Pancreas (tissue), 10 donors: ENCODE data around the gene CD300LB. TPM values are rescaled to one million over a fixed set of nuclear protein-coding genes. Genes with fewer than 3 reads are reported as not detected.
A peak's percentile ranks its signal among the peaks of the same experiment; 100 is the strongest.

Experiments
- ATAC-seq, 4 donors: fragments of 200-7000 bp; cut with Tn5 transposase; one replicate each; pipeline versions ENCODE4 v1.8.0 to v1.9.1; 2020; ENCODE audit warnings: mild to moderate bottlenecking in 4 of 4, moderate library complexity in 4 of 4
- DNase-seq, 6 donors: peaks; one replicate each; pipeline ENCODE4 v3.0.0-alpha.2; 2020
- FAIRE-seq: peaks from 2 replicates; lab custom pipeline; 2012; peaks lifted over from hg19 to GRCh38; lab: Jason Lieb, UNC
- H3K27ac ChIP-seq, 4 donors: fragments of 200-600 bp; sonication (generic); 1 replicate in 3 of 4; 2 replicates in 1 of 4; pipeline versions ENCODE4 v1.5.0 to v1.8.0; 2020
- H3K27me3 ChIP-seq, 4 donors: fragments of 200-600 bp; one replicate each; pipeline ENCODE4 v1.8.0; 2021
- H3K36me3 ChIP-seq, 3 donors: fragments of 200-600 bp; sonication (generic) in 1 of 3; one replicate each; pipeline versions ENCODE4 v1.5.0 to v1.8.0; 2020 to 2021
- H3K4me1 ChIP-seq, 3 donors: fragments of 200-600 bp; one replicate each; pipeline ENCODE4 v1.8.0; 2021
- H3K4me3 ChIP-seq, 4 donors: fragments of 200-600 bp; sonication (generic) in 2 of 4; one replicate each; pipeline versions ENCODE4 v1.5.0 to v1.8.0; 2020 to 2021
- H3K9me3 ChIP-seq, 4 donors: fragments of 200-600 bp; one replicate each; pipeline ENCODE4 v1.8.0; 2021
- CTCF ChIP-seq, 4 donors: fragments of 200-600 bp; sonication (generic) in 3 of 4; IDR thresholded peaks; one replicate each; pipeline versions ENCODE4 v1.5.0 to v1.8.0; 2021; ENCODE audit warnings: antibody characterized with exemption in 4 of 4
- WGBS, 2 donors: extraction: QIAGEN DNeasy Blood & Tissue Kit; methylation state at CpG; one replicate each; pipeline ENCODE4 v1.1.7; 2013; 5-methylcytosine and 5-hydroxymethylcytosine counted together
- intact Hi-C, 3 donors: fragments of 100-400 bp; cut with DNase I; formaldehyde crosslinking; loops; one replicate each; pipeline versions ENCODE4 v1.11.1 to v1.14.2; 2022
- polyA plus RNA-seq, 2 donors: library from polyadenylated mRNA; stranded (reverse); fragments of 200-250 nt; gene quantifications; one replicate each; pipeline ENCODE4 v1.2.3, GENCODE V29; 2013
- total RNA-seq, 6 donors: library from RNA; stranded (reverse); fragmentation: NEBNext Ultra II Directional in 4 of 6; extraction: Animal tissue kit (Norgen Biotek cat#: 25700) in 4 of 6; gene quantifications; one replicate each; pipeline versions ENCODE4 v1.2.1 to v1.2.4, GENCODE V29; 2021 to 2023
- donor health status: healthy with polysubstance abuse.
- donor health status: DM: no; HTN: no; CAD: no; lungs with moderate emphysema.
- donor health status: DM: no; HTN: no; CAD: no.
- donor health status: control.
- donor health status: control.
- donor health status: Bipolar disorder and iron deficiency.
- donor health status: DM: yes; HTN: yes; CAD: no.
- donor health status: DM: no; HTN: no; CAD: no.
- donor health status: DM: no; HTN: no; CAD: no.
- donor health status: DM: yes; HTN: yes; CAD: no.

CD300LB gene
- total and polyA plus RNA-seq, 8 donors, result 0.08 to 0.52 (median 0.14) TPM; not detected in 3

- FAIRE-seq (no peak), ATAC-seq (no peak), DNase-seq (peak in 1 of 6 donors; percentile 34)
- Histone ChIP-seq H3K4me3 (no peak overlapping the region), H3K27ac (no peak overlapping the region), H3K27me3 (no peaks in the 10 kb centered on the region), H3K36me3 (no peaks in the 10 kb centered on the region), H3K4me1 (no peaks in the 10 kb centered on the region), H3K9me3 (no peaks in the 10 kb centered on the region)
- intact Hi-C loops, result no loop called here
- no peak for TF ChIP-seq CTCF (IDR thresholded peaks at IDR 0.05)
- 63 to 76% methylated on average over 17 of the region's 17 CpGs for WGBS, 2 donors
Observed at GRCh38 chr17:74542727-74543383, 11.6 kb upstream of the CD300LB start.

- 57 to 65% methylated on average over 5 of the region's 5 CpGs for WGBS, 2 donors
- FAIRE-seq (no peak), ATAC-seq (no peak), DNase-seq (peak in 1 of 6 donors; percentile 47)
- intact Hi-C loops, result no loop called here
- Histone ChIP-seq H3K36me3 (no peaks in the 10 kb centered on the region), H3K27me3 (no peaks in the 10 kb centered on the region), H3K27ac (no peak overlapping the region), H3K9me3 (no peaks in the 10 kb centered on the region), H3K4me3 (no peak overlapping the region), H3K4me1 (no peaks in the 10 kb centered on the region)
- TF ChIP-seq CTCF (IDR thresholded peaks at IDR 0.05), result no peak
Observed at GRCh38 chr17:74542166-74542565, 10.9 kb upstream of the CD300LB start.

GRCh38 chr17:74541176-74542111, 10.2 kb upstream of the CD300LB start:
- FAIRE-seq, result no peak

GRCh38 chr17:74539281-74539820, 8.1 kb upstream of the CD300LB start:
- intact Hi-C loops, result no loop called here
- H3K36me3 ChIP-seq, result no peaks in the 10 kb centered on the region
- H3K4me3 ChIP-seq, result no peak overlapping the region
- no peak overlapping the region for H3K27ac ChIP-seq
- no peaks in the 10 kb centered on the region for H3K4me1 ChIP-seq
- H3K9me3 ChIP-seq, result no peaks in the 10 kb centered on the region
- ATAC-seq (no peak), DNase-seq (peak in 1 of 6 donors; percentile 49), FAIRE-seq (no peak)
- WGBS, 2 donors, result 41 to 57% methylated on average over 10 of the region's 10 CpGs
- no peak for TF ChIP-seq CTCF (IDR thresholded peaks at IDR 0.05)
- peaks cover 0 to 6% (median 0%) of the 10 kb centered on the region in 4 donors for H3K27me3 ChIP-seq

More at GRCh38 chr17:74541176-74542111, 10.2 kb upstream of the CD300LB start:
- Histone ChIP-seq H3K4me1 (no peaks in the 10 kb centered on the region), H3K4me3 (no peak overlapping the region), H3K27me3 (no peaks in the 10 kb centered on the region), H3K9me3 (no peaks in the 10 kb centered on the region), H3K36me3 (no peaks in the 10 kb centered on the region), H3K27ac (no peak overlapping the region)
- TF ChIP-seq CTCF (IDR thresholded peaks at IDR 0.05), result no peak
- ATAC-seq (no peak), DNase-seq (peak in 1 of 6 donors; percentile 37)
- intact Hi-C loops, result no loop called here
- WGBS, 2 donors, result 46 to 58% methylated on average over 20 to 23 of the region's 23 CpGs
